Fibroblast of villous mesenchyme (primary cell): ENCODE measurements around the gene CAMSAP1. TPM values are rescaled to one million over a fixed set of nuclear protein-coding genes. Genes with fewer than 3 reads are reported as not detected.

Experiments
- DNase-seq: peaks from one replicate; pipeline ENCODE4 v3.0.0-alpha.2; 2010; ENCODE audit warnings: low read depth
- H3K4me3 ChIP-seq: 2 replicates; pipeline ENCODE4 v1.5.1; 2011; ENCODE audit warnings: low read depth, mild to moderate bottlenecking, low read length
- total RNA-seq: library from RNA; depleted of rRNA; stranded (reverse); fragments of >200 nt; gene quantifications from 2 replicates; pipeline ENCODE4 v1.2.3, GENCODE V29; 2012
- TF ChIP-seq, protein P1 (sequence below): IDR thresholded peaks from 2 replicates; pipeline ENCODE4 v1.5.1; 2012; ENCODE audit warnings: low read depth, mild to moderate bottlenecking, low read length; ENCODE audit not compliant: insufficient read depth

CAMSAP1 gene
- total RNA-seq, 1 donor = 23.7 TPM

DNA sequence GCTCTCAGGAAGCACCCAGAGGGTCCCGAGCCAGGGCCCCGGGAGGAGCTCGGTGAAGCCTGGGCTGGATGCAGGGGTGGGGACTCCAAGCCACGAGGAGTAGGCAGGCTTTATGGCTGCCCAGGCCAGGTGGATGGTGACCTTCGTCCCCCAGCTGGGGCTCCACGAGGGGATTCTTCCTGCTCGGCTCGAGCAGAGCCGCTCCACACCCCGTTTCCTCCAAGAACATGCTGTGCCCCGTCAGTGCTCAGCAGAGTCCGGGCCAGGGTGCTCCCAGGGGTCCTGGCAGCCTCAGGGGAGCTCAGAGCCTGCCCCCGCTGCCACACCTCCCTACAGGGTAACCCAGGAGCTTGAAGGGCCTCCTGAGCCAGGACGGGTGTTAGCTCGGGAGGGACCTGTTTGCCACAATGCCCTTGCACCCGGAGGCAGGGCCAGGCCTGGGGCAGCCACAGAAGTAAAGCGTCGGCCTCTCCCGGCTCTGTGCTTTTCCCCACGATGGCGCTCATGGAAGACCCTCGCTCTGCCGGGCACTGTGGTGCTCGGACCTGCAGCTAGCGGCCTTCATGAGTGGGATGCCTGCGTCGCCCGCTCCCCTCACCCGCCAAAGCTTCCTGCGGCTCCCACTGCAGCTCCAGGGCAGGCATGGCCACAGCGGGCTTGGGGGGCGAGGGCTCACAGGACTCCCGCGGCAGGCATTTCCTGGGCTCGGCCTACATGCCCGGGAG lies 118.6 kb downstream of the CAMSAP1 start:
- DNase-seq = no peak
- no peak overlapping the region for H3K4me3 ChIP-seq
- TF ChIP-seq, protein P1, sequence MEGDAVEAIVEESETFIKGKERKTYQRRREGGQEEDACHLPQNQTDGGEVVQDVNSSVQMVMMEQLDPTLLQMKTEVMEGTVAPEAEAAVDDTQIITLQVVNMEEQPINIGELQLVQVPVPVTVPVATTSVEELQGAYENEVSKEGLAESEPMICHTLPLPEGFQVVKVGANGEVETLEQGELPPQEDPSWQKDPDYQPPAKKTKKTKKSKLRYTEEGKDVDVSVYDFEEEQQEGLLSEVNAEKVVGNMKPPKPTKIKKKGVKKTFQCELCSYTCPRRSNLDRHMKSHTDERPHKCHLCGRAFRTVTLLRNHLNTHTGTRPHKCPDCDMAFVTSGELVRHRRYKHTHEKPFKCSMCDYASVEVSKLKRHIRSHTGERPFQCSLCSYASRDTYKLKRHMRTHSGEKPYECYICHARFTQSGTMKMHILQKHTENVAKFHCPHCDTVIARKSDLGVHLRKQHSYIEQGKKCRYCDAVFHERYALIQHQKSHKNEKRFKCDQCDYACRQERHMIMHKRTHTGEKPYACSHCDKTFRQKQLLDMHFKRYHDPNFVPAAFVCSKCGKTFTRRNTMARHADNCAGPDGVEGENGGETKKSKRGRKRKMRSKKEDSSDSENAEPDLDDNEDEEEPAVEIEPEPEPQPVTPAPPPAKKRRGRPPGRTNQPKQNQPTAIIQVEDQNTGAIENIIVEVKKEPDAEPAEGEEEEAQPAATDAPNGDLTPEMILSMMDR = no peak

DNA sequence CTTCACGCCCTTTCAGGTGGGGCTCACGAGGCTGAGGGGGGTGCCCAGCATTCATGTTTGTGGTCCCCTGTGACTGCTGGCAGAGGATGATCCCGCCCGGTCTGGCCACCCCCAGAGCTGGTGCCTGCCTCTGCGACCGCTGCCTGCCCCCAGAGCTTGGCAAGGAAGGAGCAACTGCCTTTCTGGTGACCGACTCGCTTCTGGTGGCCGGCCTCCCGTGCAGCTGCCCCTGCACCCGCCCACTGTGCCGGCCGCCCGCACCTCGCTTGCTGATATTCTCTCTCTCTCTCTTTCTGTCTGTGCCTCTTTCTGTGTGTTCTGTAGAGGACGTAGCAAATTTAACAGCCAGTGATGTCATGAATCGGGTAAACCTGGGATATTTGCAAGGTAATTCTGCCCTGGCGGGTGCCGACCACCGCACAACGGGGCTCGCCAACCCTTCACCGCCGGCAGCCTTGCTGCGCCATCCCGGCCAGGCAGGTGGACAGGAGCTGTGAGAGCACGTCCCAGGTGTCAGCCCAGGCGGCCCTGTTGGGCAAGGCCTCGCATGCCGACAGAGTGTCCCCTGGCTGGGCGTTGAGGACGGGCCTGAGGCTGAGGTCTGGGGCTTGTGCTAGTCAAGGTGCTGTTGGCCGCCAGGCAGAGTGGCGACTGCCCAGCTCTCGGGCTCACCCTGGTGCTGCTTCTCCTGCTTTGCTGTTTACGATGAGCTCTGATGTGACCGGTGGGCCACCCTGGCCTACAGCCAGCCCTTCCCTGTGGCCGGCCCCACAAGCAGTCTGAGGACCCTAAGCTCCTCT lies 119.4 kb downstream of the CAMSAP1 start:
- TF ChIP-seq, protein P1 = no peak
- no peak overlapping the region for H3K4me3 ChIP-seq
- no peak for DNase-seq

DNA sequence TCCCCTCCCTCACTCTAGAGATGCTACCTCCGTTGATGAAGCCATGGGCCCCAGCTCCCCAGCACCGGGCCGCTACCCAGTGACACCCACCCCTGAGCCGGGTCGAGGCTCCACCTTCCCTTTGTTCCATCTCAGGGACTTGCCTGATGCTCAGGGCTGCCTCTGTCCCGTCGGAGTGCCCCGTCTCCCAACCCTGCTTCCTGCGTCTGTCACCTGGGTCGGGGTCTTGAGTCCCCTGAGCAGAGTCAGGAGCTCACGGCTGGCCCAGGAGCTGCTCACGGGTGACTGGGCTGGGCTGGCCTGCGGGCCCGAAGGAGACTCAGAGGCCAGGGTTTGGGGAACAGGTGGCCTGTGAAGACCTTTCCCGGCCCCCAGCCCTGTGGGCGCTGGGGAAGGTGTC lies 120.0 kb downstream of the CAMSAP1 start:
- TF ChIP-seq, protein P1 = no peak
- DNase-seq = no peak

GRCh38 chr9:135786146-135786690 lies 121.1 kb downstream of the CAMSAP1 start:
- TF ChIP-seq, protein P1 = no peak
- no peak overlapping the region for H3K4me3 ChIP-seq
- DNase-seq = no peak

More for the DNA sequence above, 120.0 kb downstream of the CAMSAP1 start:
- no peak overlapping the region for H3K4me3 ChIP-seq

DNA sequence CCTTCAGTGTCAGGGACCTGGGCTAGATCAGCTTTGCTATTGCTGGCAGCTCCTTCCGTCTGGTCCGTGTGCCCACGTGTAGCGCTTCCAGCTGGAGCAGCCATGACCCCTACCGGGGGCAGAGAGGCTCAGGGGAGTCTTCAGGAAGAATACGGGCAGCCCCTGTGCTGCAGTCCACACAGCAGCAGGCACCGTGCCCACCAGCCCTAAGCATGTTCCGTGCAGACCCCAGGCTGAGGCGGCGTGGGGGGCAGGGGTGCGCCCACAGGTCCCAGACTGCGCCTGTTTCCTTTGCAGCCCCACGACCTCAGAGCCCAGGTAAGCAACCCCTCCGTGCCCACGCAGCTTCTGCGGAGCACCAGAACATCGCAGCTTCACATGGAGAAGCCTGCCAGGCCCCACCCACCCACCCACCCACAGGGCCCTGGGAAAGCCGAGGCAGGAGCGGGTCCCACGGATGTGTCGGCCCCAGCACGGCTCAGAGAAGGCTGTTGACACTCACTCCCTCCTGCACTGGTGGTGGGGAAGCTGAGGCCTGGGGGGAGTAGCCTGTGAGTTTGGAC lies 122.3 kb downstream of the CAMSAP1 start:
- TF ChIP-seq, protein P1 = no peak
- no peak for DNase-seq
- no peak overlapping the region for H3K4me3 ChIP-seq

GRCh38 chr9:135783540-135784245 lies 123.7 kb downstream of the CAMSAP1 start:
- no peak for DNase-seq
- no peak overlapping the region for H3K4me3 ChIP-seq
- TF ChIP-seq, protein P1 = no peak
